ENCODE results near the gene TMEM198.
A peak's percentile ranks its signal among the peaks of the same experiment; 100 is the strongest.

TMEM198 gene

DNA sequence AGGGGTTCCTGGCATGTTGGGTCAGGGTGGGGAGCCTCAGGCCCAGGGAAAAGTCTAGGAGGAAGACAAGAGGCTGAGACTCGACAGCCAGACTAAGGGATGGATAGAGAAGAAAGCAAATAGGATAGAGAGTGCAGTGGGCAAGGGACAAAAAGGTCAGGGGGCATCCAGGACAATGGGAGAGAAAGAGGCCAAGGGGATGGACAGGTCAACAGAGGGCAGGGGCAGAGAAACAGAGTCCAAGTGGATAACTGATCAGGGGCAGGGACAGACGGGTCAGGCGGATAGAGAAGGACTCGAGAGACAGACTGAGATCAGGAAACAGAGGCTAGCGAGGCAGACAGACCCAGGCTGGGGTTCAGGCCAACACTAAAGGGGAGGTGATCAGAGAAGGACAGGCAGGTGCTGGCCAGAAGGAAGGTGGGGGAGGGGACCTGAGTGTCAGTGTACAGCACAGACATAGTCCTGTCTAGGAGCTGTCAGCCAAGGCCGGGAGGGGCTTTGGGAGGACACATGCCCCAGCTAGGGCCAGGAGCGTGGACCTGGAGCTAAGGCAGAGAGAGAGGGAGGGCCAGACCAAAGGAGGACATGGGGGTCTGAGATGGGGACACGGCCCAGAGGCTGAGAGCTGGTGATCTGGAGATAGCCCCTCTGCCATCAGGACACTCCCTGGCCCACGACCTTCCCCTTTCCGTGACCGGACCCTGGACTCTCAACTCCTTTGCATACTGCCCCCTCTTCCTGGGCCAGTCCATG is 17.3 kb upstream of the TMEM198 start:
- no peak for DNase-seq

- no peak for DNase-seq
Observed at GRCh38 chr2:219527076-219527394, 16.8 kb upstream of the TMEM198 start.

- DNase-seq: no peak
Observed at GRCh38 chr2:219527472-219527871, 16.4 kb upstream of the TMEM198 start.

DNA sequence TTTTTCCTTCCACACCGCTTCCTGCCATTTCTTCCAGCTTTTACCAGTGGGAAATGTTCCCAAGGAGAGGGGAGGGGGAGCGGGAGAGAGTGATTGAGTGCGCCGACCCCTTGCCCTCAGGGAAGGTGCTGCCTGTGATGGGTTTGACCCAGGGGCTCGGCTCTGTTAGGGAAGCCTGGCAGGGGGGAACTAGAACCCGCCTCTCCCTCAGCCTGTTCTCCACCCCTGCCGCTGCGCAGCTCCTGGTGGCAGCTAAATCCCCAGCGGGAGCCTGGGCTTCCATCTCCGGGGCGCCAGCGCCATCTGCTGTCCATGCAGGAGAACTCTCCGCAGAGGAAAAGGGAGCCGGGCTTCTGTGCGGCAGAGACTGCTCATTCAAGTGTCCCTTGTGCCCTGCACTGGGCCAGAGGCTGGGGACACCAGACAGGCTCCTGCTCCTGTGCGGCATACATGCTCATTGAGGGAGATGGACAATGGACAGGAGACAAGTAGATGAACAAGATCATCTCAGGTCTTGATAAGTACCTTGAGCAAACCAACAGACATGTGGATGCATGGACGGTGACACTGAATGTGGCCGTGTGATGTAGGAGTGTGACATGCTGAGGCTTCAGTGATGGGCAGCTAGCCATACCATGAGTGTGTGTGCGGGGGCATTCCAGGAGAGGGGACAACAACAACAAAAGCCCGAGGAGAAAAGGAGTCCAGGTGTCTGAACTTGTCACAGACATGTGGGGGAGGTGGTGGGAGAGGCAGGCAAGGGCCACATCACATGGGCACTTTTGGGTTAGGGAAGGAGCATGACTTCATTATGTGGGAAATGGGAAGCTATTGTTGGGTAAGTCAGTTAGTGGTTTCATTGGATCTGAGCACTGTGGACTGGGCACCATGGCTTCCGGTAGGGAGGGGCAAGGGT is 13.5 kb upstream of the TMEM198 start:
- DNase-seq: peak; percentile 89

DNA sequence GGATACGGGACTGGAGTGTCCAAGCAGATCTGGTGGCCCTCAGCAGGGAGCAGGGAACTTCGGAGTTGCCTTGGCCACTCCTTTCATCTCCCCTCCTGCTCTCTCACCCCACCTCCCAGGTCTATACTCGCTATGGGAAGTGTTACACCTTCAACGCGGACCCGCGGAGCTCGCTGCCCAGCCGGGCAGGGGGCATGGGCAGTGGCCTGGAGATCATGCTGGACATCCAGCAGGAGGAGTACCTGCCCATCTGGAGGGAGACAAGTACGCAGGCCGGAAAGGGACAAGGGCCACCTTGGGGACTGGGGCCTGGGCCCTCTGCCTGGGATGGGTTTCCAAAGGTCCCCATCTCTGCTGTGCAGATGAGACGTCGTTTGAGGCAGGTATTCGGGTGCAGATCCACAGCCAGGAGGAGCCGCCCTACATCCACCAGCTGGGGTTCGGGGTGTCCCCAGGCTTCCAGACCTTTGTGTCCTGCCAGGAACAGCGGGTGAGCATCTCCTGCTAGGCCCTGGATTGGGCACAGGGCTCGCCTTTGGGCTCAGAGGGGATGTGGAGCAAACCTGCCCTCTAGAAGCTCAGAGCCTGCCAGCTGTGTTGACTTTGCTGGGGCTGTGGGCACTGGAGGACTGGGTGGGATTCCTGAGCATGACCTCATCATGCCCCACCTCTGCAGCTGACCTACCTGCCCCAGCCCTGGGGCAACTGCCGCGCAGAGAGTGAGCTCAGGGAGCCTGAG is 12.0 kb upstream of the TMEM198 start:
- DNase-seq: no peak

DNA sequence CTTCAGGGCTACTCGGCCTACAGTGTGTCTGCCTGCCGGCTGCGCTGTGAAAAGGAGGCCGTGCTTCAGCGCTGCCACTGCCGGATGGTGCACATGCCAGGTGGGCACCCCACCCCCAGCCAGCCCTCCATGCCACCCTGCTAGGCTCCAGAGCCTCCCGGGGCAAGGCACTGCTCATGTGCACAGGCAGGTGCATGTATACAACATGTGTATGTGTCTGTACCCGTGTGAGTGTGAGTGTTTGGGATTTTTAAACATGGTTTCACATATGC is 11.5 kb upstream of the TMEM198 start:
- DNase-seq: no peak

DNA sequence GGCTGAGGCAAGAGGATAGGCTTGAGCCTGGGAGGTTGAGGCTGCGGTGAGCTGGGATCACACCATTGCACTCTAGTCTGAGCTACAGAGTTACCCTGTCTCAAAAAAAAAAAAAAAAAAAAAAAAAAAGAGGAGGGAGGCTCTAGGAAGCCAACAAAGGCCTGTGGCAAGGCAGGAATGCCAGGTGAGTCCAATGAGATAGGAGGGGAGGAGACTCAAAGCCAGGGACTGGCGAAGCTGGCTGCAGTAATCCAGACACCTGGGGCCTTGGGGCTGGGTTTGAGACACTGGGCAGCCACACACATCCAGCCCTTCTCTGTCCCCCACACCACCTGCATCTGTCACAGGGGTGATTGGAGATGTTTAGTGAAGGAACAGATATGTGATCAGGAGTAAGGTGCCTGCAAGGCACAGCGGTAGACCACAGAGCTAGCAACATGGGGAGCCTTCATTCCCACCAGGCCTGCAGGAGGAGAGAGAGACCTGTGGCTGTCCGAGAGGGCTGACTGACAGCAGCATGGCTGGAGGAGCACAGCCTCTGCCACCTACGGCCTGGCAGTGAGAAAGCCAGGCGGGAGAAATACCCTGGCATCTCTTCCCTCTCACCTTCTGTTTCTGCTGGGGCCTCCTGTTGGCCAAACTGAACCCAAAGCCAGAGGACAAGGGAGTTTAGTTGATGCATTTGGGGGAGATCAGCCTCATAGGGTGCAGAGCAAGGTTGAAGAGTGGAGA is 9.7 kb upstream of the TMEM198 start:
- no peak for DNase-seq

- no peak for DNase-seq
Observed at GRCh38 chr2:219536425-219536824, 7.4 kb upstream of the TMEM198 start.

DNA sequence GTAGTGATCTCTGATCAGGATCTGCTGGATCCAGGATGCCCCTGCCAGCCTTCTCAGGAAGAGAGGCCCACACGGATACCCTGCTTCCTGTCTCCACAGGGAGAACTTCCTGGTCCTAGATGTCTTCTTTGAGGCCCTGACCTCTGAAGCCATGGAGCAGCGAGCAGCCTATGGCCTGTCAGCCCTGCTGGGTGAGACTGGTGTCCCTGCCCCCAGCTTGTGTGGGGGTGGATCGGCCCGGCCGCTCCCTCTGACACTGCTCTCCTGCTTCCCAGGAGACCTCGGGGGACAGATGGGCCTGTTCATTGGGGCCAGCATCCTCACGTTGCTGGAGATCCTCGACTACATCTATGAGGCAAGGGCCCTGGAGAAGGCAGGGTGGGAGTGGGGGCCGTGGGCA is 6.9 kb upstream of the TMEM198 start:
- no peak for DNase-seq

GRCh38 chr2:219537657-219538488 is 6.0 kb upstream of the TMEM198 start:
- DNase-seq: no peak

DNA sequence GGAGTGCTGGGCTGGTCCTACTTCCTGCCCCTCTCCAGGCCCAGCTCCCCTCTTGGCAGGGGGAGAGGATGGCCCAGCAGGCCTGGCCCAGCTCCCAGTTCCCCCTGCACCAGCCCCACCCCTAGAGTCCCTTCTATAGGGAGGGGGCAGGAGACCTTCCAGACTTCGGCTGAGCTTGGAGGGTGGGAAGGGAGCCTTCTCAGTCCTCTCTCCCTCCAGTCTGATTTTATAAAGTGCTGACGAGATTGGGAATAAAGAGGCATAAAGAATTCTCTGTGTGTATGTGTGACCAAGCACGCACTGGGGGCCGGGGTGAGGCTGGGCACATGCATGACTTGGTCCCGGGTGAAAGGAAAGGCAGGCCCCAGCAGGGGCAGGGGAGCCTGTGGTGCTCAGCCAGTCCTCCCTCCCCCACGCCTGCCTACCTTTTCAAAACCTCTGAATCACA is 5.3 kb upstream of the TMEM198 start:
- peak; percentile 74 for DNase-seq

DNA sequence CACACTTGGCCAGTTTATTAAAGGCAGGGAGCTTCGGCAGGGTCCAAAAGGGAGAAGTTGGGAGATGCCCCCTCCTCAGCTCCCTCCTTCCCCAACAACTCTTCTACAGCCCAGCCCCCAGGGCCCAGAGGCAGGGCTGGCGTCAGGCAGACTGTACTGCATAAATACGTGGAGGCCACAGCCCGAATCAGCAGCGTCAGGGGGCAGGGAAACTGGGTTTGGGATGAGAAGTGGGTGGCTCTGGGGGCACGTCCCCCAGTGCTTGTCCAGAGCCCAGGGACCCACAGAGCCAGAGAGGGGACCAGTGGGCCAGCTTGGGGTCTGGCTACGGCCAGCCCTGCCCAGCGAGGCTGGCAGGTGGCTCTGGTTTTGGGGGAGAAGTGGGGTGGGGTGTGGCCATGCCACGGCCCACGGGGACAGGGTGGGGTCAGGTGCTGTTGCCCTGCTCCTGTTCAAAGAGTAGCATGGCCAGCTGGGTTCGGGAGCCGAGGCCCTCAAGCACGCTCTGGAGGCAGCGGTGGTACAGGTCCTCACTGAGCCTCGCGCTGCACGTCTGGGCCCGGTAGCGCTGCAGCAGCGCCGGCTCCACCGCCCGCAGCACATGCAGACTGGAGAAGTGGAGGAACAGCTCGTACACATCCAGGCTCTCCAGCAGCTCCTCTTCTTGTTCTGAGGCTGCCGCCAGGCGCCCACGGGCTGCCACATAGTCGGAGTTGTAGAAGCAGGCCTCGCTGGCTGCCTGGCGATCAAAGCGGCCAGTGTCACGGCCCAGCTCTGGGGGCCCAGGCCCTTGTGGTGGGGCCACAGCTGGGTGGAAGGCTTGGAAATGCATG is 4.7 kb upstream of the TMEM198 start:
- DNase-seq: no peak

GRCh38 chr2:219539926-219540678 is 3.7 kb upstream of the TMEM198 start:
- no peak for DNase-seq

DNA sequence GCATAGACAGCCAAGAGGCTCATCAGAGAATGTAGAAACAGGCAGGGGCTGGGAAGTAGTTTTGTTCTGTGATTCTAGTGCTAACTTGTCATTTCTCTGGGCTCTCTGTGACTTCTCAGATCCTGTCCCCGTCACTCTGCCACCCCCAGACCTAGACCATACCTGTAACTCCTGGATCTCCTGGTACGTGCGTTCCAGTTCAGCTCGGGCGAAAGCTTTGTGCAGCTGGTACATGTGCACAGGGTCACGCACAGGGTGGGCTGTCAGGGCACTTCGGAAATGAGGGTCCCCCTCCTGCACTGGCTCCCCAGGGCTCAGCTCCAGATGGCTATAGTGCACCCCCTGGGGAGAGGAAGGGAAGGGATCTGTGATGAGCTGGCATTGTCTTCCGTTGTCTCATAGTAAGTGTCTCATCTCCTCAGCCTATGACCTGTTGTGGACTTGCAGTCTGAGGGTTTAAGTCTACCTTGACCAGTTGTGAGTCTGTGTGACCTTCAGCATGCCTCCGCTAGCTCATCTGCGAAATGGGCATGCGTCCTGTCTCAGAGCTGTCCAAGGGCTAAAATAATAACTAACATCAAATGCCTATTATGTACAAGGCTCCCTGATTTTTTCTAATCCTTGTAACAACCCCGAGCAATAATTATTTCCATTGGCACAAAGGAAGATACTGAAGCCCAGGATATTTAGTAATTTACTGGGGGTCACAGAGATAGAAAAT is 2.9 kb upstream of the TMEM198 start:
- DNase-seq: no peak

- peak; percentile 85 for DNase-seq
Observed at GRCh38 chr2:219541611-219542180, 2.1 kb upstream of the TMEM198 start.

GRCh38 chr2:219542931-219543595 is 765 bp upstream of the TMEM198 start:
- no peak for DNase-seq

DNA sequence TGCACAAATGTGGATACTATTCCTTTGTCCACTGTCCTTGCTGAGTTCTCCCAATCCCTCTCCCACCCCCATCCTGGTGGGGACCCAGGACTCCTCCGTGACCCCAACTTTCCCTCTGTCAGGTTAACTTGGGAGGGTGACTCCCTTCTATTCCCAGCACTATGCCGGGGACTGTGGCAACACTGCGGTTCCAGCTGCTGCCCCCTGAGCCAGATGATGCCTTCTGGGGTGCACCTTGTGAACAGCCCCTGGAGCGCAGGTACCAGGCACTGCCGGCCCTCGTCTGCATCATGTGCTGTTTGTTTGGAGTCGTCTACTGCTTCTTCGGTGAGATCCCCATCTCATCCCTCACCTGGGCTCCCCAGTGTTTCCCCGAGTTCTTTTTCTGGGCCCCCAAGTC is 739 bp downstream of the TMEM198 start:
- no peak for DNase-seq

GRCh38 chr2:219545295-219545942 is 1.6 kb downstream of the TMEM198 start:
- no peak for DNase-seq

Measured in left hindlimb (tissue), 1 donor.